ENCODE measurements around the gene YDJC.
"Not testable (repeated sequence)": the region's sequence is repeated elsewhere in the genome, so short reads cannot be mapped to it uniquely, and the experiment has no call there.

YDJC gene

GRCh38 chr22:21582801-21583740 is 46.8 kb downstream of the YDJC start:
- Histone ChIP-seq H3K27me3 (ENCODE audit: insufficient read depth, low read length, poor library complexity) (no peaks in the 10 kb centered on the region), H4K20me1 (ENCODE audit: insufficient read depth, low read length) (peaks cover 85% of the 10 kb centered on the region), H3K36me3 (ENCODE audit: insufficient read depth, low read length) (peaks cover 29% of the 10 kb centered on the region), H3K27ac (ENCODE audit: low read length) (0 out of 2 replicates have a peak overlapping the region, but pooled peaks have one; percentile 2), H3K9ac (ENCODE audit: low read depth, low read length) (no peak overlapping the region), H3K9me3 (ENCODE audit: insufficient read depth, low read length, severe bottlenecking) (no peaks in the 10 kb centered on the region), H3K4me2 (ENCODE audit: insufficient read depth, low read length) (no peak overlapping the region), H3K4me3 (ENCODE audit: low read depth in 1 of 2, low read length in 2 of 2) (no peak overlapping the region), H3K79me2 (ENCODE audit: insufficient read depth, low read length) (peaks cover 99% of the 10 kb centered on the region), H2AFZ (ENCODE audit: low read depth, low read length) (no peak overlapping the region), H3K4me1 (ENCODE audit: insufficient read depth, low read length) (no peaks in the 10 kb centered on the region)
- DNase-seq (no peak), ATAC-seq (ENCODE audit: insufficient read depth, low read depth) (peak; percentile 52; the same call in 2 of the 3 replicates)
- no peak for TF ChIP-seq EZH2 (IDR thresholded peaks at IDR 0.05; ENCODE audit: borderline replicate concordance, low read depth, low read length, severe bottlenecking)
- TF ChIP-seq, protein P1, sequence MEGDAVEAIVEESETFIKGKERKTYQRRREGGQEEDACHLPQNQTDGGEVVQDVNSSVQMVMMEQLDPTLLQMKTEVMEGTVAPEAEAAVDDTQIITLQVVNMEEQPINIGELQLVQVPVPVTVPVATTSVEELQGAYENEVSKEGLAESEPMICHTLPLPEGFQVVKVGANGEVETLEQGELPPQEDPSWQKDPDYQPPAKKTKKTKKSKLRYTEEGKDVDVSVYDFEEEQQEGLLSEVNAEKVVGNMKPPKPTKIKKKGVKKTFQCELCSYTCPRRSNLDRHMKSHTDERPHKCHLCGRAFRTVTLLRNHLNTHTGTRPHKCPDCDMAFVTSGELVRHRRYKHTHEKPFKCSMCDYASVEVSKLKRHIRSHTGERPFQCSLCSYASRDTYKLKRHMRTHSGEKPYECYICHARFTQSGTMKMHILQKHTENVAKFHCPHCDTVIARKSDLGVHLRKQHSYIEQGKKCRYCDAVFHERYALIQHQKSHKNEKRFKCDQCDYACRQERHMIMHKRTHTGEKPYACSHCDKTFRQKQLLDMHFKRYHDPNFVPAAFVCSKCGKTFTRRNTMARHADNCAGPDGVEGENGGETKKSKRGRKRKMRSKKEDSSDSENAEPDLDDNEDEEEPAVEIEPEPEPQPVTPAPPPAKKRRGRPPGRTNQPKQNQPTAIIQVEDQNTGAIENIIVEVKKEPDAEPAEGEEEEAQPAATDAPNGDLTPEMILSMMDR (IDR thresholded peaks at IDR 0.05; ENCODE audit: borderline replicate concordance, extremely low read depth, low read length, poor library complexity, severe bottlenecking): no peak

- not testable (repeated sequence) for H3K4me2 ChIP-seq (ENCODE audit: insufficient read depth, low read length); H3K9ac ChIP-seq (ENCODE audit: low read depth, low read length); H3K4me1 ChIP-seq (ENCODE audit: insufficient read depth, low read length); DNase-seq; H3K27me3 ChIP-seq (ENCODE audit: insufficient read depth, low read length, poor library complexity); ATAC-seq (ENCODE audit: insufficient read depth, low read depth); H3K27ac ChIP-seq (ENCODE audit: low read length); H3K9me3 ChIP-seq (ENCODE audit: insufficient read depth, low read length, severe bottlenecking); H2AFZ ChIP-seq (ENCODE audit: low read depth, low read length); H3K4me3 ChIP-seq (ENCODE audit: low read depth in 1 of 2, low read length in 2 of 2)
- peaks cover 32% of the 10 kb centered on the region for H3K36me3 ChIP-seq (ENCODE audit: insufficient read depth, low read length)
- H3K79me2 ChIP-seq (ENCODE audit: insufficient read depth, low read length): peaks cover 98% of the 10 kb centered on the region
- H4K20me1 ChIP-seq (ENCODE audit: insufficient read depth, low read length): peaks cover 84% of the 10 kb centered on the region
These were observed 48.7 kb downstream of the YDJC start for GRCh38 chr22:21581009-21581713.

DNA sequence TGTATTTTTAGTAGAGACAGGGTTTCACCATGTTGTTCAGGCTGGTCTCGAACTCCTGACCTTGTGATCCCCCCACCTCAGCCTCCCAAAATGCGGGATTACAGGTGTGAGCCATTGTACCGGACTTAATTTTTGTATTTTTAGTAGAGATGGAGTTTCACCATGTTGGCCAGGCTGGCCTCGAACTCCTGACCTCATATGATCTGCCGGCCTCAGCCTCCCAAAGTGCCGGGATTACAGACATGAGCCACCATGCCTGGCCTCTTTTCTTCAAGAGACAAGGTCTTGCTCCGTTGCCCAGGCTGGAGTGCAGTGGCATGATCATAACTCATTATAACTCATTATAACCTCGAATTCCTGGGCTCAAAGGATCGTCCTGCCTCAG is 49.2 kb downstream of the YDJC start:
- H3K9ac ChIP-seq (ENCODE audit: low read depth, low read length); H3K9me3 ChIP-seq (ENCODE audit: insufficient read depth, low read length, severe bottlenecking); H3K4me3 ChIP-seq (ENCODE audit: low read depth in 1 of 2, low read length in 2 of 2); ATAC-seq (ENCODE audit: insufficient read depth, low read depth); DNase-seq; H2AFZ ChIP-seq (ENCODE audit: low read depth, low read length); H3K4me2 ChIP-seq (ENCODE audit: insufficient read depth, low read length); H3K4me1 ChIP-seq (ENCODE audit: insufficient read depth, low read length); H3K27ac ChIP-seq (ENCODE audit: low read length); H3K27me3 ChIP-seq (ENCODE audit: insufficient read depth, low read length, poor library complexity): not testable (repeated sequence)
- Histone ChIP-seq H3K79me2 (ENCODE audit: insufficient read depth, low read length) (peaks cover 98% of the 10 kb centered on the region), H4K20me1 (ENCODE audit: insufficient read depth, low read length) (peaks cover 82% of the 10 kb centered on the region), H3K36me3 (ENCODE audit: insufficient read depth, low read length) (peaks cover 29% of the 10 kb centered on the region)

DNA sequence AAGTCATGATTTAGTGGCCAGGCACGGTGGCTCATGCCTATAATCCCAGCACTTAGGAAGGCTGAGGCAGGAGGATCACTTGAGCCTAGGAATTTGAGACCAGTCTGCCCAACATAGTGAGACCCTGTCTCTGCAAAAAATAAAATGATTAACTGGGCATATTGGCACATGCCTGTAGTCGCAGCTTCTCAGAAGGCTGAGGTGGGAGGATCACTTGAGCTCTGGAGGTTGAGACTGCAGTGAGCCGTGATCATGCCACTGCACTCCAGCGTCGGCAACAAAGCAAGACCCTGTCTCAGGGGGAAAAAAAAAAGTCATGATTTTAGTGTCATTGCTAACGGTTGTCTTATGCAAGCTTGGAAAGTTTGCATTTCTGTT is 50.4 kb downstream of the YDJC start:
- Histone ChIP-seq H3K9ac (ENCODE audit: low read depth, low read length) (no peak overlapping the region), H3K9me3 (ENCODE audit: insufficient read depth, low read length, severe bottlenecking) (no peaks in the 10 kb centered on the region), H2AFZ (ENCODE audit: low read depth, low read length) (no peak overlapping the region), H3K79me2 (ENCODE audit: insufficient read depth, low read length) (peaks cover 98% of the 10 kb centered on the region), H3K27ac (ENCODE audit: low read length) (no peak overlapping the region), H3K4me1 (ENCODE audit: insufficient read depth, low read length) (no peaks in the 10 kb centered on the region), H3K27me3 (ENCODE audit: insufficient read depth, low read length, poor library complexity) (no peaks in the 10 kb centered on the region), H3K4me2 (ENCODE audit: insufficient read depth, low read length) (no peak overlapping the region), H4K20me1 (ENCODE audit: insufficient read depth, low read length) (peaks cover 76% of the 10 kb centered on the region), H3K4me3 (ENCODE audit: low read depth in 1 of 2, low read length in 2 of 2) (no peak overlapping the region), H3K36me3 (ENCODE audit: insufficient read depth, low read length) (peaks cover 21% of the 10 kb centered on the region; the same call in 1 of the 2 replicates)
- ATAC-seq (ENCODE audit: insufficient read depth, low read depth) (no peak), DNase-seq (no peak)
- TF ChIP-seq, protein P1 (IDR thresholded peaks at IDR 0.05; ENCODE audit: borderline replicate concordance, extremely low read depth, low read length, poor library complexity, severe bottlenecking): no peak
- TF ChIP-seq EZH2 (IDR thresholded peaks at IDR 0.05; ENCODE audit: borderline replicate concordance, low read depth, low read length, severe bottlenecking): no peak
